Activated naive CD8-positive, alpha-beta T cell treated with anti-CD3 and anti-CD28 coated beads, Interleukin-2, amount 10 ng/mL, durations not matched to agents 7 days and 5 days (primary cell): ENCODE data around the gene PNMA6A. TPM values are rescaled to one million over a fixed set of nuclear protein-coding genes. Genes with fewer than 3 reads are reported as not detected.
A peak's percentile ranks its signal among the peaks of the same experiment; 100 is the strongest.
"Not testable (repeated sequence)": the region's sequence is repeated elsewhere in the genome, so short reads cannot be mapped to it uniquely, and the experiment has no call there.

Experiments
- ATAC-seq: fragments of 150-1000 bp; cut with Tn5 transposase; one replicate; pipeline ENCODE4 v1.10.0; 2021; ENCODE audit warnings: low read depth, moderate library complexity
- POLR2A ChIA-PET: fragments of 350-600 bp; sonication (Branson Sonifier 250); formaldehyde crosslinking; loops from one replicate; lab custom pipeline; 2021; ENCODE audit warnings: antibody characterized with exemption; lab: Charles Lee
- DNase-seq: peaks from one replicate; pipeline ENCODE4 v3.0.0; 2021
- H3K27ac Mint-ChIP-seq: one replicate; pipeline ENCODE4 v1.8.0; 2022; ENCODE audit warnings: mild to moderate bottlenecking, mixed read lengths
- H3K27me3 Mint-ChIP-seq: one replicate; pipeline ENCODE4 v1.8.0; 2022; ENCODE audit warnings: mild to moderate bottlenecking, moderate library complexity, mixed read lengths
- H3K36me3 Mint-ChIP-seq: one replicate; pipeline ENCODE4 v1.8.0; 2021; ENCODE audit warnings: mild to moderate bottlenecking, mixed read lengths
- H3K4me1 Mint-ChIP-seq: one replicate; pipeline ENCODE4 v1.8.0; 2021; ENCODE audit warnings: mixed read lengths
- H3K4me3 Mint-ChIP-seq: one replicate; pipeline ENCODE4 v1.8.0; 2022; ENCODE audit warnings: mild to moderate bottlenecking, moderate library complexity, mixed read lengths
- H3K9me3 Mint-ChIP-seq: one replicate; pipeline ENCODE4 v1.8.0; 2021; ENCODE audit warnings: mixed read lengths
- total RNA-seq, 2 experiments: library from RNA; stranded (reverse); gene quantifications; one replicate each; pipeline ENCODE4 v1.2.3, GENCODE V29; 2021

The PNMA6A gene
- total RNA-seq = under 1 TPM; 0.40 to 0.97 TPM

DNA sequence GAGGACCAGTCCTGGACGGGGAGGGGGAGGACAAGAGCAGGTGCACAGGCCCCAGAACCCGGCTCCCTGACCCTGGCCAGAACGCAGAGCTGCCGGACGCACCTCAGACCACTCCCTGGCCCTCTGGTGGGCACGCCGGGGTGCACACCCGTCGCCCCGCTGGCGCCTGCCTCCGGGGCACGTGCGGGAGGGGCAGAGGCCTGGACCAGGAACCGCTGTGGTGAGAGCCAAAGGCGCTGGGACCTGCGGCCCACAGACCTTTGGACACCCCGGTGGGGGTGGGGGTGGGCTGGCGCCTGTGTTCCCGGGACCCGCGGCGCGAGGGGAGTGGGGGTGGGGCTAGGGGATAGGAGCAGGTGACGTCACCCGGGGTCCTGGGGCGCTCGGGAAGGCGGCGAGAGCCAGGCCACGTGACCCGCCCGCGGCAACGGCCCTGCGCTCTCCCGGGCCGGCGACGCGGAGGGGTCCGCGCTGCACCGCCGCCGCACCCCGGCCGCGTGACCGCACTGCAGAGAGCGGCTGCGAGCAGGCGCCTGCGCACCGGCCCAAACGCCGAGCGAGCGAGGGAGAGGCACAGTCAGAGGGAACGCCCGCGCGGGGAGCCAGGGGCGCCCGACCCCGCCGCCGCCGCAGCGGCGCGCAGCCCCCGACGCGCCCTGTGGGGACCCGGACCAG lies at the start of gene PNMA6A:
Gene PNMA6A, plus strand, starts transcription at position 546 of the 675 bp plus-strand sequence. CDS start 609 bp downstream, outside the sequence.
- POLR2A ChIA-PET, DNase-seq, H3K27me3 Mint-ChIP-seq, H3K9me3 Mint-ChIP-seq, H3K4me1 Mint-ChIP-seq, H3K36me3 Mint-ChIP-seq, H3K4me3 Mint-ChIP-seq, H3K27ac Mint-ChIP-seq: not testable (repeated sequence)
- peak; percentile 84 for ATAC-seq

DNA sequence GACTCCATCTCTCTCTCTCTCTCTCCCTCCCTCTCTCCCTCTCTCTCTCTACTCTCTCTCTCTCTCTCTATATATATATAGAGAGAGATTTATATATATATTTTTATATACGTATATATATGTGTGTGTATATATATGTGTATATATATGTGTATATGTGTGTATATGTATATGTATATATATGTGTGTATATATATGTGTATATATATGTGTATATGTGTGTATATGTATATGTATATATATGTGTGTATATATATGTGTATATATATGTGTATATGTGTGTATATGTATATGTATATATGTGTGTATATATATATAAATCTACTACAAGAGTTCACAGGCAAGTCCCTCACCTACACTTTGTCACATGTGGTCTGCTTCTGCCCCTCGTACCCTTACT lies 45.8 kb upstream of the PNMA6A start:
- H3K9me3 Mint-ChIP-seq, H3K27ac Mint-ChIP-seq, POLR2A ChIA-PET, DNase-seq, ATAC-seq, H3K27me3 Mint-ChIP-seq, H3K4me3 Mint-ChIP-seq, H3K4me1 Mint-ChIP-seq, H3K36me3 Mint-ChIP-seq: not testable (repeated sequence)

DNA sequence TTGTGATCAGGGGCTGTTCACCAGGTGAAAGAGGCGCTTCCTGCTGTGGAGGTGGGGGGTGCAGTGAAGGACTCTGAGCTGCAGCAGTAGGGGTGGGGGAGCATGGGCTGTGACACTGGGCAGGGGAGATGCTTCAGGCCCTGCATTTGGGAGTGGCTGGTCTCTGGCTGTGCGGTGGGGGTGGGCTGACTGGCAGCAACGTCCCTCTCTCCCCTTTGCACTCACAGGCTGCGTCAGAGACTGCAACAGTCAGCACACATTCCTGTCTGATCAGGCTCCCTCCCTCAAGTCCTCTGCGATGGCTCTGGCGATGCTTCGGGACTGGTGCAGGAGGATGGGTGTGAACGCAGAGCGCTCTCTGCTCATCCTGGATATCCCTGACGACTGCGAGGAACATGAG lies 43.8 kb upstream of the PNMA6A start:
- H3K27me3 Mint-ChIP-seq, H3K4me3 Mint-ChIP-seq, H3K36me3 Mint-ChIP-seq, H3K27ac Mint-ChIP-seq, H3K4me1 Mint-ChIP-seq, H3K9me3 Mint-ChIP-seq, ATAC-seq, POLR2A ChIA-PET, DNase-seq: not testable (repeated sequence)

DNA sequence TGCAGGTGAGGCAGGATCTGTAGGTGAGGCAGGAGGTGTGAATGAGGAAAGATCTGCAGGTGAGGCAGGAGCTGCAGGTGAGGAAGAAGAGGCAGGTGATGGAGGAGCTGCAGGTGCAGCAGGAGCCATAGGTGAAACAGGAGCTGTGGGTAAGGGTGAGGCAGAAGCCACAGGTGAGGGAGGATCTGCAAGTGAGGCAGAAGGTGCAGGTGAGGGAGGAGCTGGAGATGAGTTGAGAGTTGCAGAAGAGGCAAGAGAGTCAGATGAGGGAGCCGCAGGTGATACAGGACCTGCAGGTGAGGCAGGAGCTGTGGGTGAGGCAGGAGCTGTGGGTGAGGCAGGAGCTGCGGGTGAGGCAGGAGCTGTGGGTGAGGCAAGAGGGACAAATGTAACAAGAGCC lies 43.1 kb upstream of the PNMA6A start:
- DNase-seq (no peak), ATAC-seq (no peak)
- POLR2A ChIA-PET = no interaction called here
- Mint-ChIP-seq H3K4me3 (no peak overlapping the region), H3K9me3 (no peaks in the 10 kb centered on the region), H3K36me3 (no peaks in the 10 kb centered on the region), H3K27me3 (peaks cover 5% of the 10 kb centered on the region), H3K4me1 (peaks cover 5% of the 10 kb centered on the region), H3K27ac (peak overlapping the region; percentile 51)

DNA sequence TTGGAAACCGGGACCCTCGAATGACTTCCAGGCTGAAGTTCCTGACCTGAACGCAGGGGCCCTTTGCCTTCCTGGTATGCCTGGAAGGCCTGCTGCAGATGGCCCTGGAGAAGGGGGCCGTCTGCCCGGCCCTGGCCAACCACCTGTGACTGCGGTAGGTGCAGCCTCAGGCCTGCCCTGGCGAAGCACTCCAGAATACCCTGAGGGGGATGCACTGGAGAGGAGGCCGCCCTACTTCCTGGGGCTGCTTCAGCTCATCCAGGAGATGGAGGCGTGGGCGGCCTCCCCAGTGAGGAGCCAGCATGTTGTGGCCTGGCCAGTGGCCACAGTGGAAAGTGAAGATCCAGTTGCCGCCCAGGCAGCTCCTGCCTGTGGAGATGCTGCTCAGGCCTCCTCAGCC lies 42.4 kb upstream of the PNMA6A start:
- Mint-ChIP-seq H3K27ac (no peak overlapping the region), H3K27me3 (peaks cover 5% of the 10 kb centered on the region), H3K4me1 (peaks cover 5% of the 10 kb centered on the region), H3K9me3 (no peaks in the 10 kb centered on the region), H3K36me3 (no peaks in the 10 kb centered on the region), H3K4me3 (no peak overlapping the region)
- ATAC-seq = no peak
- POLR2A ChIA-PET = no interaction called here
- DNase-seq = no peak

DNA sequence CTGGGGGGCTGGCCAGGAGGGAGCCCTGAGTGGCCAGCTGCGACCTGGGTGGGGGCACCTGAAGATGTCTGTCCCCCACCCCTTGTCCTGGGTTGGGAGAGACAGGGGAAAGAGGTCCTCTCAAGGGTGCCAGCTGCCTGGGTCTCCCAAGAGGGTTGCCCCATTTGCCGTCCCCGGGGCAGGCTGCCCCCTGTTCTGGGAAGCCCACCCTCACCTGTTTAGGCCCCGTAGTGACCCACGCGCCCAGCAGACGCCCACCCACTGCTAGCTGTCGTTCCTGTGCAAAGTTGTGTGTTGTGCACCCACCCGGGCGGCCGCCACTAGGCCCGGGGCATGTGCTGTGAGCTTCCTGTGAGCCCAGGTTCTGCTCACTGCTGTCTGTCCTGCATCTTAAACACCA lies 41.5 kb upstream of the PNMA6A start:
- Mint-ChIP-seq H3K9me3 (no peaks in the 10 kb centered on the region), H3K36me3 (no peaks in the 10 kb centered on the region), H3K4me3 (no peak overlapping the region), H3K27ac (no peak overlapping the region), H3K4me1 (peaks cover 5% of the 10 kb centered on the region), H3K27me3 (peaks cover 3% of the 10 kb centered on the region)
- POLR2A ChIA-PET = no interaction called here
- no peak for ATAC-seq
- no peak for DNase-seq

DNA sequence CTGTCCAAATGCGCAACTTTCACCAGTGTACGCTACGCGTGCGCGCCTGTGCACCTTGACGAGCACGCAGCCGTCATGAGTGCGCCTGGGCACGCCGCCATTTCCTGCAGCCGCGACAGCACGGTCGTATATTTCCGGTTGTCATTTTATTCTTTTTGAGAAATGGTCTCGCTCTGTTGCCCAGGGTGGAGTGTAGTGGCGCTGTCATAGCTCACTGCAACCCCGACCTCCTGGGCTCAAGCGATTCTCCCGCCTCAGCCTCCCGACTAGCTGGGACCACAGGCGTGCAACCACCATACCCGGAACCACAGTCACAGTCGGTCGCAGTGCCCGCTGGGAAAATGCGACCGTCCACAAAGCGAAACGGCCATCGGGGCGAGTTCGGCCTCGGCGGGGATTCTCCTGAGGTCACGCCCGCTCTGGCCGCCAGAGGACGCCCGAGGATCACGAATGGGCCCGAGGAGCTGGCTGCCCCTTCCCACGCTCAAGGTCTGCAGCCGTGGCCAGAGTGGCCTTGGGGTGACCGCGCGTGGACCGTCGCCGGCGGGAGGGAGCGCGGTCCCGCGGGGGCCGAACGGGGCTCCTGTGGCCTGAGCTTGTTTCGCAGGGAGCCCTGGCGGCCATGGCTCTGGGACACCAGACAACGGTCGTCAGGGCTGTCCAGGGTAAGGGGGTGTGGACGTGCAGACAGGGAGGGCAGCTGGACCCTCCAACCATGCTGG lies 39.7 kb upstream of the PNMA6A start:
- Mint-ChIP-seq H3K4me1 (peaks cover 5% of the 10 kb centered on the region), H3K36me3 (no peaks in the 10 kb centered on the region), H3K27ac (peak overlapping the region; percentile 93), H3K4me3 (peak overlapping the region; percentile 87), H3K27me3 (peaks cover 3% of the 10 kb centered on the region), H3K9me3 (no peaks in the 10 kb centered on the region)
- ATAC-seq (peak; percentile 78), DNase-seq (peak; percentile 79)
- POLR2A ChIA-PET = interaction anchor here (0.6 to 1.1 kb wide), 3 partner anchors 411 to 507 kb away, joined by 3 to 4 read pairs (median 3); no protein-coding TSS in a partner anchor

DNA sequence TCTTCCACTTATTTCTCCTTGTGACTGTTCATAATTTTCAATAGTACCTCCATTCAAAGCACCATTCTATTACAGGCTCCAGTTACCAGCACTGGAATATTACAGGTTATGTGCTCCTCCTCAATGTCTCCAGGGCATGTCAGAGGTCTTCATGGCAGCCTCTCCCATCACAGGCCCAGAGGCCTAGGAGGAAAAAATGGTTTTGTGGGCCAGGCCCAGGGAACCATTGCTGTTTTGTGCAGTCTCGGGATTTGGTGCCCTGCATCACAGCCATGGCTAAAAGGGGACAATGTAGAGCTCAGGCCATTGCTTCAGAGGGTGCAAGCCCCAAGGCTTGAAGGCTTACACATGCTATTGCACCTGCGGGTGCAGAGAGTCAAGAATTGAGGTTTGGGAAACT lies 23.2 kb upstream of the PNMA6A start:
- DNase-seq = no peak
- Mint-ChIP-seq H3K27me3 (no peaks in the 10 kb centered on the region), H3K4me1 (no peaks in the 10 kb centered on the region), H3K4me3 (no peak overlapping the region), H3K27ac (no peak overlapping the region), H3K9me3 (no peaks in the 10 kb centered on the region), H3K36me3 (peaks cover 13% of the 10 kb centered on the region)
- ATAC-seq = no peak
- POLR2A ChIA-PET = no interaction called here

DNA sequence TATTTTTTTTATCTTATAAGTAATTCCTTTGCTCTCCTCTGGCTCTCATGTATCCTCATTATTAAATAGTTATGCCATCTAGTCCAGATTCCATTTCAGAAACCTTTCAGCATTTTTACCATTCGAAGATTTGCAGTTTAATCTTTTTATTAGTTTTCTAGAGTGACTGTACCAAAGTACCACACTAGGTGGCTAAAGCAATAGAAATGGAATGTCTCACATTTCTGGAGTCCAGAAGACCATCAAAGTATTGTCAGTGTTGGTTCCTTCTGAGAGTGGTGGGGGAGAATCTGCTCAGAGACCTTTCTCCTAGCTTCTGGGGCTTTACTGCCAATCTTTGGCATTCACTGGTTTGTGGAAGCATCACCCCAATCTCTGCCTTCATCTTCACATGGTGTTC lies 19.7 kb upstream of the PNMA6A start:
- Mint-ChIP-seq H3K27ac (no peak overlapping the region), H3K27me3 (no peaks in the 10 kb centered on the region), H3K4me1 (no peaks in the 10 kb centered on the region), H3K36me3 (peaks cover 9% of the 10 kb centered on the region), H3K4me3 (no peak overlapping the region), H3K9me3 (no peaks in the 10 kb centered on the region)
- DNase-seq (no peak), ATAC-seq (no peak)
- POLR2A ChIA-PET = no interaction called here

DNA sequence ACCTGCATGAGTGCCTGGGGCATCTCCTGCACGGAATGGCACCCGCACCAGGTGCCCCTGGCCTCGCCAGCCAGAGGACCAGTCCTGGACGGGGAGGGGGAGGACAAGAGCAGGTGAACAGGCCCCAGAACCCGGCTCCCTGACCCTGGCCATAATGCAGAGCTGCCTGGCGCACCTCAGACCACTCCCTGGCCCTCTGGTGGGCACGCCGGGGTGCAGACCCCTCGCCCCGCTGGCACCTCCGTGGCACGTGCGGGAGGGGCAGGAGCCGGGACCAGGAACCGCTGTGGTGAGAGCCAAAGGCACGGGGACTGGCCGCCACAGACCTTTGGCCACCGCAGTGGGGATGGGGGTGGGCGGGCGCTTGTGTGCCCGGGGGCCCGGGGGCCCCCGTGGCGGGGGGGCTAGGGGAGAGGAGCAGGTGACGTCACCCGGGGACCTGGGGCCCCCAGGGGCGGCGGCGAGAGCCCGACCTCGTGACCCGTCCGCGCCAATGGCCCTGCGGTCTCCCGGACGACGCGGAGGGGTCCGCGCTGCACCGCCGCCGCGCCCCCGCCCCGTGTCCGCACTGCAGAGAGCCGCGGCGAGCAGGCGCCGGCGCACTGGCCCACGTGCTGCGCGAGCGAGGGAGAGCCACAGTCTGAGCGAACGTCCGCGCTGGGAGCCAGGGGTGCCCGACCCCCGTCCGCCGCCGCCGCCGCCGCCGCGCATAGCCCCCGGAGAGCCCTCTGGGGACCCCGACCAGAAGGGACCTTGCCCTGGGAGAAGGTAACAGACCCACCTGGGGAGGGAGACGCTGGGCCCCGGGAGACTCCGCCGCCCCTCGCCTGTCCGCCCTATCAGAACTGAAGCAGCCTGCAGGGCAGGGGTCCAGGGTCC lies 16.1 kb upstream of the PNMA6A start, which contains the start of gene PNMA3:
Gene PNMA3, plus strand, starts transcription at position 600 of the 879 bp plus-strand sequence. CDS start 586 bp downstream, outside the sequence.
- no peaks in the 10 kb centered on the region for H3K27me3 Mint-ChIP-seq
- no peak within 1 kb of the TSS for H3K27ac Mint-ChIP-seq
- no peaks in the 10 kb centered on the region for H3K36me3 Mint-ChIP-seq
- ATAC-seq (no peak), DNase-seq (no peak)
- POLR2A ChIA-PET = no interaction called here
- no peaks in the 10 kb centered on the region for H3K4me1 Mint-ChIP-seq
- H3K9me3 Mint-ChIP-seq = no peaks in the 10 kb centered on the region
- H3K4me3 Mint-ChIP-seq = no peak within 1 kb of the TSS

DNA sequence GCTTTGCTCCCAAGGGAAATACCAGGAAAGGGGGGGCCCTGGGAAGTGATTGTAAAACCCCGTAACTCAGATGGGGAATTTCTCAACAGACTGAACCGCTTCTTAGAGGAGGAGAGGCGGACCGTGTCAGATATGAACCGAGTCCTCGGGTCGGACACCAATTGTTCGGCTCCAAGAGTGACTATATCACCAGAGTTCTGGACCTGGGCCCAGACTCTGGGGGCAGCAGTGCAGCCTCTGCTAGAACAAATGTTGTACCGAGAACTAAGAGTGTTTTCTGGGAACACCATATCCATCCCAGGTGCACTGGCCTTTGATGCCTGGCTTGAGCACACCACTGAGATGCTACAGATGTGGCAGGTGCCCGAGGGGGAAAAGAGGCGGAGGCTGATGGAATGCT lies 15.0 kb upstream of the PNMA6A start:
- Mint-ChIP-seq H3K27me3 (no peaks in the 10 kb centered on the region), H3K27ac (no peak overlapping the region), H3K4me1 (no peaks in the 10 kb centered on the region), H3K9me3 (no peaks in the 10 kb centered on the region), H3K36me3 (no peaks in the 10 kb centered on the region), H3K4me3 (no peak overlapping the region)
- no peak for ATAC-seq
- POLR2A ChIA-PET = no interaction called here
- DNase-seq = no peak

DNA sequence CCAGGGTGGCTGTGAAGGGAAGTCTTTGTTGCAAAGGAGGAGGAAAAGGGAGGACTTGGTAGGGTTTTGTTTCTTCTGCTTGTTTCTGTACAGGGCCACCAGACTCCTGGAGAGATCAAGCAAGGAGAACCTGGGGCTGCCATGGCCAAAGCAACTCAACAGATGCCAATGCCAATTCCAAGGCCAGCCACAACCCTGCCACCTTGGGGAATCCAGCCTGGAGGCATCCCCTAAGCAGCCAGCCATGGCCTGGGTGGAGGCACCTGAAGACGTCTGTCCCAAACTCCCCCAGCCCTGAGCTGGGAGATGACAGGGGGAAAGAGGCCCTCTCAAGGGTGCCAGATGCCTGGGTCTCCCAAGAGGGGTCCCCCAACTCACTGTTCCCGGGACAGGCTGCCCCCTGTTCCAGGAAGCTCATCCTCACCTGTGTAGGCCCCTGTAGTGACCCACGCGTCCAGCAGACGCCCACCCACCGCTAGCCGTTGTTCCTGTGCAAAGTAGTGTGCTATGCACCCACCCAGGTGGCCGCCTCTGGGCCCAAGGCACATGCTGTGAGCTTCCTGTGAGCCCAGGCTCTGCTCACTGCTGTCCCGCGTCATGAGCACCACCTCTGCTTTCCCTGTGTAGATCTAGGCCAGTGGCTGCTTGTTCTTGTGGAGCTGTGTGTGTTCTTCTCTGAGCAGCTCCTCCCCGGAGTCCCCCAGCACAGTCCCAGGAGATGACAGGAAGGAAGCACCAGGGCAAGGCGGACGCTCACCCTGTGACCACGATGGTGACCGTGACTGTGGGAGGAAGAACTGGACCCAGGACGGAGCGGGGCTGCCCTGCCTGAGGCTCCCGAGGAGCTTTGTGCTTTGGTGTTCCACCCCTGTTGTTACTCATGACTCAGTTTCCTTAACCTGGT lies 12.8 kb upstream of the PNMA6A start:
- POLR2A ChIA-PET = no interaction called here
- H3K27me3 Mint-ChIP-seq = no peaks in the 10 kb centered on the region

DNA sequence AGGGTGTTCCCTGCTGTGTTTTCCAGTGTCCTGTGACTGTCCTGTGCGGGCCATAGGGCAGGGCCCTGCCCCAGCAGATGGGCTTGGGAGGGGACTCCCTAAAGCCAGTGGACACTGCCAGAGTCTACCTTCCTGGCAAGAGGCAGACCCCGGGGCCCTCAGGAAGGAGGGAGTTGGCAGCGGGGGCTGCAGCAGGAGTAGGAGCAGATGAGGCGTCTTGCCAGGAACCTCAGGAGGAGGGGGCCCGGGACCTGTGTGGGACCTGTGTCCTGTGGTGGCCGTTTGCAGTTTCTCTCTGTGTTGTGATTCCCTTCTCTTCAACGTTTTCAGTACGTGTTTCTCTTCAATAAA lies 12.2 kb upstream of the PNMA6A start:
- Mint-ChIP-seq H3K4me3 (no peak overlapping the region), H3K4me1 (no peaks in the 10 kb centered on the region), H3K9me3 (no peaks in the 10 kb centered on the region), H3K36me3 (no peaks in the 10 kb centered on the region), H3K27me3 (no peaks in the 10 kb centered on the region), H3K27ac (no peak overlapping the region)
- POLR2A ChIA-PET = no interaction called here
- DNase-seq (no peak), ATAC-seq (no peak)

More for the DNA sequence above, 12.8 kb upstream of the PNMA6A start:
- DNase-seq (no peak), ATAC-seq (no peak)
- H3K36me3 Mint-ChIP-seq = no peaks in the 10 kb centered on the region
- no peaks in the 10 kb centered on the region for H3K9me3 Mint-ChIP-seq
- no peak overlapping the region for H3K27ac Mint-ChIP-seq
- no peaks in the 10 kb centered on the region for H3K4me1 Mint-ChIP-seq
- H3K4me3 Mint-ChIP-seq = no peak overlapping the region
